Liver (tissue), 9 donors: Measurements from ENCODE around the gene UACA. TPM values are rescaled to one million over a fixed set of nuclear protein-coding genes. Genes with fewer than 3 reads are reported as not detected.

Experiments
- DNase-seq: peaks from one replicate; pipeline ENCODE4 v3.0.0-alpha.2; 2017; ENCODE audit warnings: low spot score
- H3K27ac ChIP-seq, 2 donors: one replicate each; pipeline ENCODE4 v1.7.0; 2013; ENCODE audit warnings: inconsistent platforms in 2 of 2, low read length in 2 of 2, control low read depth in 1 of 2, low read depth in 1 of 2, mild to moderate bottlenecking in 1 of 2
- H3K27me3 ChIP-seq, 4 donors: one replicate each; pipeline versions ENCODE4 v1.6.1 to v1.7.0; 2013; ENCODE audit warnings: low read length in 3 of 4, inconsistent platforms in 1 of 4, mild to moderate bottlenecking in 1 of 4, moderate library complexity in 1 of 4; ENCODE audit not compliant: control insufficient read depth in 4 of 4, insufficient read depth in 4 of 4
- H3K36me3 ChIP-seq, 4 donors: one replicate each; pipeline versions ENCODE4 v1.6.1 to v1.7.0; 2013; ENCODE audit warnings: low read length in 3 of 4, mild to moderate bottlenecking in 3 of 4, low read depth in 1 of 4, moderate library complexity in 1 of 4; ENCODE audit not compliant: control insufficient read depth in 4 of 4, insufficient read depth in 3 of 4
- H3K4me1 ChIP-seq, 4 donors: one replicate each; pipeline versions ENCODE4 v1.6.1 to v1.7.0; 2013; ENCODE audit warnings: low read length in 3 of 4, mild to moderate bottlenecking in 3 of 4, moderate library complexity in 1 of 4; ENCODE audit not compliant: control insufficient read depth in 4 of 4, insufficient read depth in 4 of 4
- H3K4me3 ChIP-seq, 3 donors: one replicate each; pipeline versions ENCODE4 v1.6.1 to v1.7.0; 2013; ENCODE audit warnings: low read length in 3 of 3, control low read depth in 1 of 3, low read depth in 1 of 3, mild to moderate bottlenecking in 1 of 3
- H3K9ac ChIP-seq, 2 donors: one replicate each; pipeline ENCODE4 v1.7.0; 2013; ENCODE audit warnings: low read length in 2 of 2, mild to moderate bottlenecking in 2 of 2, moderate library complexity in 2 of 2, control low read depth in 1 of 2, low read depth in 1 of 2
- H3K9me3 ChIP-seq, 4 donors: one replicate each; pipeline versions ENCODE4 v1.6.1 to v1.7.0; 2013; ENCODE audit warnings: low read length in 3 of 4; ENCODE audit not compliant: control insufficient read depth in 4 of 4
- EGR1 ChIP-seq, 2 donors: IDR thresholded peaks; 2 replicates each; pipeline ENCODE4 v1.6.1; 2016 to 2018; ENCODE audit warnings: antibody characterized with exemption in 2 of 2, low read depth in 2 of 2
- FOXA1 ChIP-seq: IDR thresholded peaks from 2 replicates; pipeline ENCODE4 v1.6.1; 2016; ENCODE audit warnings: antibody characterized with exemption
- FOXA2 ChIP-seq: IDR thresholded peaks from 2 replicates; pipeline ENCODE4 v1.6.1; 2016; ENCODE audit warnings: antibody characterized with exemption
- HNF4A ChIP-seq, 2 donors: conservative IDR thresholded peaks; 2 replicates each; pipeline ENCODE4 v1.6.1; 2016; ENCODE audit warnings: antibody characterized with exemption in 2 of 2, mild to moderate bottlenecking in 2 of 2
- HNF4G ChIP-seq: IDR thresholded peaks from 2 replicates; pipeline ENCODE4 v1.6.1; 2016; ENCODE audit warnings: antibody characterized with exemption
- JUND ChIP-seq, 2 donors: IDR thresholded peaks; 2 replicates each; pipeline ENCODE4 v1.6.1; 2016; ENCODE audit warnings: antibody characterized with exemption in 2 of 2
- NR2F2 ChIP-seq: IDR thresholded peaks from 2 replicates; pipeline ENCODE4 v1.6.1; 2016; ENCODE audit warnings: antibody characterized with exemption
- RAD21 ChIP-seq, 2 donors: IDR thresholded peaks; 2 replicates each; pipeline ENCODE4 v1.6.1; 2016; ENCODE audit warnings: antibody characterized with exemption in 2 of 2, mild to moderate bottlenecking in 2 of 2
- RXRA ChIP-seq, 2 donors: IDR thresholded peaks; 2 replicates each; pipeline ENCODE4 v1.6.1; 2017 to 2018; ENCODE audit warnings: antibody characterized with exemption in 2 of 2, mild to moderate bottlenecking in 1 of 2
- SP1 ChIP-seq: IDR thresholded peaks from 2 replicates; pipeline ENCODE4 v1.6.1; 2018; ENCODE audit warnings: antibody characterized with exemption, mild to moderate bottlenecking
- YY1 ChIP-seq: IDR thresholded peaks from 2 replicates; pipeline ENCODE4 v1.6.1; 2016; ENCODE audit warnings: antibody characterized with exemption, mild to moderate bottlenecking
- WGBS: extraction: QIAGEN DNeasy Blood & Tissue Kit; methylation state at CpG from one replicate; pipeline ENCODE4 v1.1.7; 2013; 5-methylcytosine and 5-hydroxymethylcytosine counted together
- polyA plus RNA-seq, 2 donors: library from polyadenylated mRNA; stranded (reverse) in 1 of 2; unstranded in 1 of 2; fragments of 200-250 nt in 1 of 2; fragments of >200 nt in 1 of 2; fragmentation: Nextera tagmentation in 1 of 2; extraction: Ambion mirVana in 1 of 2; gene quantifications; one replicate each; pipeline versions ENCODE4 v1.2.1 to v1.2.3, GENCODE V29; 2013 to 2015
- total RNA-seq, 2 donors: library from RNA; depleted of rRNA; stranded (reverse); fragments of >200 nt; gene quantifications; one replicate each; pipeline ENCODE4 v1.2.3, GENCODE V29; 2014
- TF ChIP-seq, protein P1 (sequence below): IDR thresholded peaks from 2 replicates; pipeline ENCODE4 v1.6.1; 2016; ENCODE audit warnings: antibody characterized with exemption
- TF ChIP-seq, protein P2 (sequence below): IDR thresholded peaks from 2 replicates; pipeline ENCODE4 v1.6.1; 2016; ENCODE audit warnings: antibody characterized with exemption, mild to moderate bottlenecking
- TF ChIP-seq, protein P3 (sequence below): IDR thresholded peaks from 2 replicates; pipeline ENCODE4 v1.6.1; 2016; ENCODE audit warnings: antibody characterized with exemption
- donor health status: healthy.
- donor health status: healthy.
- donor health status: healthy.
- donor health status: healthy.
- donor health status: healthy.

Gene UACA
- total and polyA plus RNA-seq, 4 donors, result 3.9 to 16.0 (median 10.0) TPM

DNA sequence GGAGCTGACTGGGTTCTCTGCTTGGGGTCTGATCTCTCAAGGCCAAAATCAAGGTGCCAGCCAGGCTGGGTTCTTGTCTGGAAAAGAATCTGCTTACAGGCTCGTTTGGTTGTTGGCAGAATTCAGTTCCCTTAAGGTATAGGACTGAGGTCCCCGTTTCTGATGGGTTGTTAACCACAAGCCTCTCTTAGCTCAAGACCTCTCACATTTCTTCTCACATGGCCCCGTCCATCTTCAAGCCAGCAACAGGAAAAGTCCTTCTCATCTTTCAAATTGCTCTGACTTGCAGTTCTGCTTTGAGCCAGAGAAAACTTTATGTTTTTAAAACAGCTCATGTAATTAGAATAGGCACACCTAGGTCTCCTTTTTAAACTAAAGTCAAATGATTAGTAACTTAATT lies 20.4 kb downstream of the UACA start:
- no peak for DNase-seq
- H3K27ac ChIP-seq, result peak overlapping the region; percentile 87 to 97
- 62% methylated on average over 3 of the region's 3 CpGs for WGBS
- TF ChIP-seq, protein P1, sequence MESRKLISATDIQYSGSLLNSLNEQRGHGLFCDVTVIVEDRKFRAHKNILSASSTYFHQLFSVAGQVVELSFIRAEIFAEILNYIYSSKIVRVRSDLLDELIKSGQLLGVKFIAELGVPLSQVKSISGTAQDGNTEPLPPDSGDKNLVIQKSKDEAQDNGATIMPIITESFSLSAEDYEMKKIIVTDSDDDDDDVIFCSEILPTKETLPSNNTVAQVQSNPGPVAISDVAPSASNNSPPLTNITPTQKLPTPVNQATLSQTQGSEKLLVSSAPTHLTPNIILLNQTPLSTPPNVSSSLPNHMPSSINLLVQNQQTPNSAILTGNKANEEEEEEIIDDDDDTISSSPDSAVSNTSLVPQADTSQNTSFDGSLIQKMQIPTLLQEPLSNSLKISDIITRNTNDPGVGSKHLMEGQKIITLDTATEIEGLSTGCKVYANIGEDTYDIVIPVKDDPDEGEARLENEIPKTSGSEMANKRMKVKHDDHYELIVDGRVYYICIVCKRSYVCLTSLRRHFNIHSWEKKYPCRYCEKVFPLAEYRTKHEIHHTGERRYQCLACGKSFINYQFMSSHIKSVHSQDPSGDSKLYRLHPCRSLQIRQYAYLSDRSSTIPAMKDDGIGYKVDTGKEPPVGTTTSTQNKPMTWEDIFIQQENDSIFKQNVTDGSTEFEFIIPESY, result no peak
- no peak for TF ChIP-seq FOXA1
- TF ChIP-seq EGR1 (IDR thresholded peaks at IDR 0.05; ENCODE audit: low read depth in 2 of 2), result no peak
- no peak for TF ChIP-seq RAD21 (IDR thresholded peaks at IDR 0.05)
- TF ChIP-seq, protein P2, sequence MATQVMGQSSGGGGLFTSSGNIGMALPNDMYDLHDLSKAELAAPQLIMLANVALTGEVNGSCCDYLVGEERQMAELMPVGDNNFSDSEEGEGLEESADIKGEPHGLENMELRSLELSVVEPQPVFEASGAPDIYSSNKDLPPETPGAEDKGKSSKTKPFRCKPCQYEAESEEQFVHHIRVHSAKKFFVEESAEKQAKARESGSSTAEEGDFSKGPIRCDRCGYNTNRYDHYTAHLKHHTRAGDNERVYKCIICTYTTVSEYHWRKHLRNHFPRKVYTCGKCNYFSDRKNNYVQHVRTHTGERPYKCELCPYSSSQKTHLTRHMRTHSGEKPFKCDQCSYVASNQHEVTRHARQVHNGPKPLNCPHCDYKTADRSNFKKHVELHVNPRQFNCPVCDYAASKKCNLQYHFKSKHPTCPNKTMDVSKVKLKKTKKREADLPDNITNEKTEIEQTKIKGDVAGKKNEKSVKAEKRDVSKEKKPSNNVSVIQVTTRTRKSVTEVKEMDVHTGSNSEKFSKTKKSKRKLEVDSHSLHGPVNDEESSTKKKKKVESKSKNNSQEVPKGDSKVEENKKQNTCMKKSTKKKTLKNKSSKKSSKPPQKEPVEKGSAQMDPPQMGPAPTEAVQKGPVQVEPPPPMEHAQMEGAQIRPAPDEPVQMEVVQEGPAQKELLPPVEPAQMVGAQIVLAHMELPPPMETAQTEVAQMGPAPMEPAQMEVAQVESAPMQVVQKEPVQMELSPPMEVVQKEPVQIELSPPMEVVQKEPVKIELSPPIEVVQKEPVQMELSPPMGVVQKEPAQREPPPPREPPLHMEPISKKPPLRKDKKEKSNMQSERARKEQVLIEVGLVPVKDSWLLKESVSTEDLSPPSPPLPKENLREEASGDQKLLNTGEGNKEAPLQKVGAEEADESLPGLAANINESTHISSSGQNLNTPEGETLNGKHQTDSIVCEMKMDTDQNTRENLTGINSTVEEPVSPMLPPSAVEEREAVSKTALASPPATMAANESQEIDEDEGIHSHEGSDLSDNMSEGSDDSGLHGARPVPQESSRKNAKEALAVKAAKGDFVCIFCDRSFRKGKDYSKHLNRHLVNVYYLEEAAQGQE, result no peak
- TF ChIP-seq, protein P3, sequence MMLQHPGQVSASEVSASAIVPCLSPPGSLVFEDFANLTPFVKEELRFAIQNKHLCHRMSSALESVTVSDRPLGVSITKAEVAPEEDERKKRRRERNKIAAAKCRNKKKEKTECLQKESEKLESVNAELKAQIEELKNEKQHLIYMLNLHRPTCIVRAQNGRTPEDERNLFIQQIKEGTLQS, result no peak
- no peak for TF ChIP-seq SP1
- no peak for TF ChIP-seq NR2F2
- no peak for TF ChIP-seq YY1
- TF ChIP-seq RXRA (IDR thresholded peaks at IDR 0.05), result no peak
- TF ChIP-seq FOXA2, result no peak
- TF ChIP-seq HNF4G, result no peak
- TF ChIP-seq HNF4A (conservative IDR thresholded peaks at IDR 0.05), result no peak
- H3K9ac ChIP-seq, result peak overlapping the region; percentile 75 to 87
- H3K9me3 ChIP-seq, result no peaks in the 10 kb centered on the region
- H3K4me3 ChIP-seq, result no peak overlapping the region
- no peaks in the 10 kb centered on the region for H3K27me3 ChIP-seq
- peaks cover 4 to 27% (median 22%) of the 10 kb centered on the region in 4 donors for H3K4me1 ChIP-seq
- H3K36me3 ChIP-seq, result no peaks in the 10 kb centered on the region

DNA sequence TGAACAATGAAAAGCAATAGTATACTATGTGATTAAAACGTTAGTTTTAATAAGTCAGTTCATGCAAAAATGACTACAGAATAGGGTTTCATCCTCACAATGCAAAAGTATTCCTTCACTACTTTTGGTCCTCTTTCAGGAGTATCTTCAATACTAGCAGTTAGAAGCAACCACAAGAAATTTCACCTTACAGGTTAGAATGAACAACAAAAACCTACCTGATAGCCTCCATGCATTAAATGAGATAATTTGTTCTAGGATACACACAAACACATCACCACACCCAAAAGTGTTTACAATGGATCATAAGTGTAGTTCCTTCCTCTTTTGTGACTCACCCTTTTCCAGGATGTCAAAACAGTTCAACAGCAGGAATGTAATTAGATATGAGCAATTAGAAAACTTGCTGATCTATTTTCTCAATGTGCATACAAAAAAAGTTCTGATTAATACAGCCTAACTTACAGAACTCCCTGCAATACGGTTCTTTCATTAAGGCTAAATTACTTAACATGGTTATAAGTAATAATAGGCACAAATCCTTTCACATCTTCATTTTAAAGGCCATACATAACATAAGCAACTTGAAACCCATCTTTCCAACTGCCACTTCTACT lies 21.6 kb downstream of the UACA start:
- H3K27me3 ChIP-seq, result no peaks in the 10 kb centered on the region
- no peak overlapping the region for H3K9ac ChIP-seq
- TF ChIP-seq RAD21 (IDR thresholded peaks at IDR 0.05) (no peak), JUND (IDR thresholded peaks at IDR 0.05) (peak in 1 of 2 donors; percentile 48), SP1 (no peak), YY1 (no peak)
- TF ChIP-seq, protein P1, result no peak
- no peak for DNase-seq
- no peaks in the 10 kb centered on the region for H3K9me3 ChIP-seq
- no peaks in the 10 kb centered on the region for H3K36me3 ChIP-seq
- WGBS, result 45% methylated on average over 2 of the region's 2 CpGs
- H3K27ac ChIP-seq, result peak overlapping the region; percentile 57 to 75
- H3K4me1 ChIP-seq, result peaks cover 4 to 27% (median 22%) of the 10 kb centered on the region in 4 donors
- no peak overlapping the region for H3K4me3 ChIP-seq
